22Rv1 (cell line): Measurements from ENCODE around the gene TTLL3.

Source experiments
- H3K27ac ChIP-seq: fragments of 450-650 bp; 2 replicates; pipeline ENCODE4 v1.5.1; 2017
- ZFX ChIP-seq: fragments of 450-650 bp; IDR thresholded peaks from 2 replicates; pipeline ENCODE4 v1.6.1; 2017; ENCODE audit warnings: antibody characterized with exemption, borderline replicate concordance
- TF ChIP-seq, protein P1 (sequence below): fragments of 450-650 bp; IDR thresholded peaks from 2 replicates; pipeline ENCODE4 v1.5.1; 2017; ENCODE audit warnings: mild to moderate bottlenecking

The TTLL3 gene, protein sequence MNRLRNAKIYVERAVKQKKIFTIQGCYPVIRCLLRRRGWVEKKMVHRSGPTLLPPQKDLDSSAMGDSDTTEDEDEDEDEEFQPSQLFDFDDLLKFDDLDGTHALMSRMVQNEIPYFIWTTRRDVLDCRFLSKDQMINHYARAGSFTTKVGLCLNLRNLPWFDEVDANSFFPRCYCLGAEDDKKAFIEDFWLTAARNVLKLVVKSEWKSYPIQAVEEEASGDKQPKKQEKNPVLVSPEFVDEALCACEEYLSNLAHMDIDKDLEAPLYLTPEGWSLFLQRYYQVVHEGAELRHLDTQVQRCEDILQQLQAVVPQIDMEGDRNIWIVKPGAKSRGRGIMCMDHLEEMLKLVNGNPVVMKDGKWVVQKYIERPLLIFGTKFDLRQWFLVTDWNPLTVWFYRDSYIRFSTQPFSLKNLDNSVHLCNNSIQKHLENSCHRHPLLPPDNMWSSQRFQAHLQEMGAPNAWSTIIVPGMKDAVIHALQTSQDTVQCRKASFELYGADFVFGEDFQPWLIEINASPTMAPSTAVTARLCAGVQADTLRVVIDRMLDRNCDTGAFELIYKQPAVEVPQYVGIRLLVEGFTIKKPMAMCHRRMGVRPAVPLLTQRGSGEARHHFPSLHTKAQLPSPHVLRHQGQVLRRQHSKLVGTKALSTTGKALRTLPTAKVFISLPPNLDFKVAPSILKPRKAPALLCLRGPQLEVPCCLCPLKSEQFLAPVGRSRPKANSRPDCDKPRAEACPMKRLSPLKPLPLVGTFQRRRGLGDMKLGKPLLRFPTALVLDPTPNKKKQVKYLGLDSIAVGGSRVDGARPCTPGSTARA

DNA sequence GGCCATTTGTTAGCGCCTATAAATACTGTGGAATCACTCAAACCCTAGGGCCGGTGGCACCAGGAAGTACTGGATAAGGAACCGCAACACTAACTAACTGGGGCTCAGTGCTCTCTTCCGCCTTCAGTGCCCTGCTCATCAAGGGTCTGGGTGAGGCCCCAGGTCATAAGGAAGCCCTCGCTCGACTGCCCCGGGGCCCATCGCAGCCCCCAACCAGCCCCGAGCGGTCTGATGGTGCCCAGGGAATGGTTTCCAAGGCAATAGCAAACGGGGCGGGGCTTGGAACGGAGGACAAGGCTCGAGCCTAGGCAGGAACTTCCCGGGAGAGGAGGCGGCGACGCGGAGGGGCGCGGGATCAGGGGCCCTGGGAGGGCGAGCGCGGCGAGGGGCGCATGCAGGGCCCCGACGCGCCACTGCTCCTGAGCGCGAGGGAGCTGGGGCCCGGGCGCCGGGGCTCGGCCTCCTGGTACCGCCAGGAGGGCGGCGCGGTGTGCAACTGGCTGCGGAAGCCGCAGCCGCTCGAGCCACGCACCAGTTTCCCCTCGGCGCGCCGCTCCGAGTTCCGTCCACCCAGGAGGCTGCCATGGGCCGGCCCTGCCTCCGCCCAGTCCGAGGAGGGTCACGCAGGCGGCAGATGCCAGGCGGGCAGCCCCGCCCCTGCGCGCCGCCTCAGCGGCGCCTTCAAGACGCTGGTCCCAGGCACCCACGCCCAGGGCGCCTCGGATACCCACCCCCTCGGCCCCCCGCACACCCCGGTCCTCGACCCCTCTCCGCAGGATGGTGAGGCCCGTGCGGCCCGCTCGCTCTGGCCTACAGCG is at the start of gene TTLL3:
TSS of gene TTLL3 (plus strand) at position 648 of the 818 bp plus-strand sequence. CDS start 400 bp downstream, outside the sequence.
- peak within 1 kb of the TSS; percentile 89 for H3K27ac ChIP-seq
- TF ChIP-seq ZFX, result no peak
- TF ChIP-seq, protein P1, sequence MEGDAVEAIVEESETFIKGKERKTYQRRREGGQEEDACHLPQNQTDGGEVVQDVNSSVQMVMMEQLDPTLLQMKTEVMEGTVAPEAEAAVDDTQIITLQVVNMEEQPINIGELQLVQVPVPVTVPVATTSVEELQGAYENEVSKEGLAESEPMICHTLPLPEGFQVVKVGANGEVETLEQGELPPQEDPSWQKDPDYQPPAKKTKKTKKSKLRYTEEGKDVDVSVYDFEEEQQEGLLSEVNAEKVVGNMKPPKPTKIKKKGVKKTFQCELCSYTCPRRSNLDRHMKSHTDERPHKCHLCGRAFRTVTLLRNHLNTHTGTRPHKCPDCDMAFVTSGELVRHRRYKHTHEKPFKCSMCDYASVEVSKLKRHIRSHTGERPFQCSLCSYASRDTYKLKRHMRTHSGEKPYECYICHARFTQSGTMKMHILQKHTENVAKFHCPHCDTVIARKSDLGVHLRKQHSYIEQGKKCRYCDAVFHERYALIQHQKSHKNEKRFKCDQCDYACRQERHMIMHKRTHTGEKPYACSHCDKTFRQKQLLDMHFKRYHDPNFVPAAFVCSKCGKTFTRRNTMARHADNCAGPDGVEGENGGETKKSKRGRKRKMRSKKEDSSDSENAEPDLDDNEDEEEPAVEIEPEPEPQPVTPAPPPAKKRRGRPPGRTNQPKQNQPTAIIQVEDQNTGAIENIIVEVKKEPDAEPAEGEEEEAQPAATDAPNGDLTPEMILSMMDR, result no peak

DNA sequence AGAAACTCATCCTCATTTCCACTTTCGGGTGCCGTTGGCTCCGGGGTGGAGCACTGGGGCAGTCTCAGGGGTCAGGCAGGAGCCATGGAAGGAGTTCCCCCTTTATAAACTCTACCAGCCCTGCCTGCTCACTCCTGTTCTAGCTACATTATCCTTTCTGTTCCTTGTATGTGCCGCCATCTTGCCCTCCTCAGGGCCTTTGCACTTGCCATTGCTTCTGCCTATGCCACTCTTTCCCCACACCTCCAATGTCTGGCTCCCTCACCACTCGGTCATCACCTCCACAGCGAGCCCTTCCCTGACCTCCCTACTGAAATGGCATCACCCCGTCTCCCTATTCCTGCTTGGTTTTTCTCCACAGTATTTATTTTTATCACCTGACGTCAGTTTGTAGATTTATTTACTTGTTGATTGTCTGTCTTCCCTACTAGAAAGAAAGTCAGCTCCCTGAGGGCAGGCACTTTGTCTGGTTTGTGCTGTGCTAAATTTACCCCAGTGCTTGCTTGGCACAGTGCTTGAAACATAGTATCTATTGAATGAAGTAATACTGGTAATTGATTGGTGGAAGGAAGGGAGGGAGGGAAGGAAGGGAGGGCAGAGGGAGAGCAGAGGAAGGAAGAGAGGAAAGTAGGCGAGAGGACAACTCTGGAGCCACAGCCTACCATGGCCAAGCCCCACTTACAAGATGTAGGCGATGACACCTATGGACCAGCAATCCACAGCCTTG is 49.1 kb upstream of the TTLL3 start:
- no peak overlapping the region for H3K27ac ChIP-seq
- TF ChIP-seq ZFX, result no peak
- TF ChIP-seq, protein P1, result no peak

DNA sequence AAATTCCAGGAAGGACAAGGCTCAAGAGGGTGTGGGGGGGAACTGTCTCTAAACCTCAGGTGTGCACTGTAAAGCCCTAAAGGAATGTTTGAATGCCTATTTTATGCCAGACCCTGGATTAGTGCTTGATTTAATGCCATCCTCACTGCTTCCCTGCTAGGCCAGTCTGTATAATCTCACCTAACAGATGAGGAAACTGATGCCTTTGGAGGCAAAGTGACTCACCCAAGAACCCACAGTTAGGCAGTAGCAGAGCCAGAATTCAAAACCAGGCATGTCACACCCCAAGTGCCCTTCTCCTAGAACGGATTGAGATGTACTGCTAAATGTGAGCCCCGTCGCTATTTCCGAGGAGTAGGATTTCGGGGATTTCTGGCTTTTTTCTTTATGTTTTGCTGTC is 48.1 kb upstream of the TTLL3 start:
- H3K27ac ChIP-seq, result no peak overlapping the region
- TF ChIP-seq, protein P1, result no peak
- TF ChIP-seq ZFX, result no peak

DNA sequence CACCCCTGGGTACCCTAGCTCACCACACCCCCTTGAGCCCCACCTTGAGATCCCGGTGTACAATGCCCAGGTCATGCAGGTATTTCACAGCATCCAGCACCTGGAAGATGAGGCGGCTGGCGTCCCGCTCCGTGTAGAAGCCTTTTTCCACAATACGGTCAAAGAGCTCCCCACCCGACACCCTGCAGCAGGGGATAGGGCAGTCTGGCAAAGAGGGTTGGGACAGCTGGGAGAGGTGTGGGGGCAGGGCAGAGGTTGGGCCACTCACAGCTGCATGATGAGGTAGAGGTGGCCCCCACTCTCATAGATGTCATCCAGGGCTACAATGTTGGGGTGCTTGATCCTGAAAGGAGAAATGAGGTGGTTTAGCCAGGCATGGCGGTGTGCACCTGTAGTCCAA is 47.2 kb upstream of the TTLL3 start:
- no peak for TF ChIP-seq ZFX
- TF ChIP-seq, protein P1, result no peak
- H3K27ac ChIP-seq, result no peak overlapping the region

DNA sequence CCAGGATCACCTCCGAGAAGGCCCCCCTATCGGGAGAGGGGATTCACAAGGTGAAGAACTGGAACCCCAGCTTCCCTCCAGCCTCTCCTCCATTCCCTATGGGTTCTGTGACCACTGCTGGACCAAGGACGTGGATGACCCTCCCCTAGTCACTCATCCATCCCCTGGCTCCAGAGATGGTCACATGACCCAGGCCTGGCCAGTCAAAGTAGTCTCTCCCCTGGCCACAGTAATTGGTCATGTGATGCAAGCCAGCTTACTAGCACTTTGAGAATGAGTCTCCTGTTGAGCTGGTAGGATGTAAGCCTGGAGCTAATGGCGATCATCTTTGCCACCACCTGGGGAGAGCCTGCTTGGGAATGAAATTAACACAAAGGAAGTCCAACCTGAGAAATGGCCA is 44.2 kb upstream of the TTLL3 start:
- TF ChIP-seq, protein P1, result no peak
- TF ChIP-seq ZFX, result no peak
- peak overlapping the region; percentile 23; the same call in 1 of the 2 replicates for H3K27ac ChIP-seq

DNA sequence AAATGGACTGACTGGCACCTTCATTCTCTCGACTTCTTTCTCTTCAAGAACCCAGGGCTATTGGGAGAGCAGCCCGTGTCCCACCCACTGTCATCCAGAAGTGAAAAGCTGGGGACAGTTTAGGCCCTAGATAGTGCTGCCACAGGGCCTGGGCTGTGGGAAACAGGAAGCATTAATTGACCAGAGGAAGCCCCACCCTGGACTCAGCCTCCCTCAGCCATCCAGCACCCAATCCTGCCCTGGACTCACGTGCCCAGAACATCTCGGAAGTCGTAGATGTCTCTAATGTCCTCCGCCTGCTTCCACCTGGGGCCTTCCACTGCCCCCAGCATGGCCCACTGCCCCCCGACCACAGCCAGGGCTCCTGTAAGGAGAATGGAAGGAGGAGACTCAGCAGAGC is 42.6 kb upstream of the TTLL3 start:
- TF ChIP-seq ZFX, result no peak
- TF ChIP-seq, protein P1, result no peak
- peak overlapping the region; percentile 23; the same call in 1 of the 2 replicates for H3K27ac ChIP-seq
